ENCODE data around the gene SDK1.

The SDK1 gene

DNA sequence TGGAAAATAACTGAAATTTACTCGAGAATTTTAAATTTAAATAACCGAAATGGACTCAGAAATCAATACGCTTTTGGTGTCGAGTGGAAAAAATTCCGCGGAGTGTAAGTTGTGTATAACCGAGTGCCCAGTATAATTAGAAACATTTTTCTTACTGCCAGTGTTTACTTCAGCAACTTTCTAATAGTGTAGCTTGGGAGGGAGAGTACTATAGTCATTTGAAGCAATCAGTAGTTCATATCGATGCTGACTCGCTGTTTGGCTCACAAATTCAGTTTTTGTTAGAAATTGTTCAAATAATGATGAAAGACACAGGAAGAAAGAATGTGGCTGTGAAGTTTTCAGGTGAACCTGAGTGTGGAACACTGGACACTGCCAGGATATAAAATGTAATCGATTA, 722.5 kb downstream of the SDK1 start:
- TF ChIP-seq, protein P1, sequence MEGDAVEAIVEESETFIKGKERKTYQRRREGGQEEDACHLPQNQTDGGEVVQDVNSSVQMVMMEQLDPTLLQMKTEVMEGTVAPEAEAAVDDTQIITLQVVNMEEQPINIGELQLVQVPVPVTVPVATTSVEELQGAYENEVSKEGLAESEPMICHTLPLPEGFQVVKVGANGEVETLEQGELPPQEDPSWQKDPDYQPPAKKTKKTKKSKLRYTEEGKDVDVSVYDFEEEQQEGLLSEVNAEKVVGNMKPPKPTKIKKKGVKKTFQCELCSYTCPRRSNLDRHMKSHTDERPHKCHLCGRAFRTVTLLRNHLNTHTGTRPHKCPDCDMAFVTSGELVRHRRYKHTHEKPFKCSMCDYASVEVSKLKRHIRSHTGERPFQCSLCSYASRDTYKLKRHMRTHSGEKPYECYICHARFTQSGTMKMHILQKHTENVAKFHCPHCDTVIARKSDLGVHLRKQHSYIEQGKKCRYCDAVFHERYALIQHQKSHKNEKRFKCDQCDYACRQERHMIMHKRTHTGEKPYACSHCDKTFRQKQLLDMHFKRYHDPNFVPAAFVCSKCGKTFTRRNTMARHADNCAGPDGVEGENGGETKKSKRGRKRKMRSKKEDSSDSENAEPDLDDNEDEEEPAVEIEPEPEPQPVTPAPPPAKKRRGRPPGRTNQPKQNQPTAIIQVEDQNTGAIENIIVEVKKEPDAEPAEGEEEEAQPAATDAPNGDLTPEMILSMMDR (IDR thresholded peaks at IDR 0.05; ENCODE audit: low read depth, low read length), result no peak
- Histone ChIP-seq H3K36me3 (no peaks in the 10 kb centered on the region), H3K4me3 (ENCODE audit: low read depth, low read length) (no peak overlapping the region), H3K27me3 (no peaks in the 10 kb centered on the region), H3K4me1 (no peaks in the 10 kb centered on the region), H3K9me3 (peaks cover 2% of the 10 kb centered on the region; the same call in 1 of the 2 replicates)
- no peak for DNase-seq

DNA sequence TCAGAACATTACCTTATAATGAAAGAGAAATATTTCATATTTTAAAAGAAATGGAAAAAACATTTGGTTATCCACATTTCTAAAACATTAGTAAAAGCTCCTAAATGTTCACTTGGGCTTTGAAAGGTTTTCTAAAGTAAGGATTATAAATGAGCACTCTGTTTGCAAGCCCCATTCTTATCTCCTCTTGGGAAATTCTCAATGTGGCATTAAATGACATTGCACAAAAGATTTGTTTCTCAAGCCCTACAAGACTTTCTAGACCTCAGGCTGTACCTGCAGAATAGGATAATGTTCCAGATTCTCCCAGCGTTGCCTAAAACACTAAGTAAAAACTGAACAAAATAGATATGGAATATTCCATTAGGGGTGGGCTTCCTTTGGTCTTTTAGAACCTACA, 723.1 kb downstream of the SDK1 start:
- no peak for DNase-seq

GRCh38 chr7:4024806-4025205, 723.8 kb downstream of the SDK1 start:
- TF ChIP-seq, protein P1 (IDR thresholded peaks at IDR 0.05; ENCODE audit: low read depth, low read length), result no peak
- no peak overlapping the region for H3K4me3 ChIP-seq (ENCODE audit: low read depth, low read length)
- no peaks in the 10 kb centered on the region for H3K27me3 ChIP-seq
- no peaks in the 10 kb centered on the region for H3K36me3 ChIP-seq
- no peaks in the 10 kb centered on the region for H3K4me1 ChIP-seq
- no peaks in the 10 kb centered on the region for H3K9me3 ChIP-seq
- DNase-seq, result no peak

More for the DNA sequence above, 723.1 kb downstream of the SDK1 start:
- Histone ChIP-seq H3K9me3 (no peaks in the 10 kb centered on the region), H3K4me3 (ENCODE audit: low read depth, low read length) (no peak overlapping the region), H3K36me3 (no peaks in the 10 kb centered on the region), H3K27me3 (no peaks in the 10 kb centered on the region), H3K4me1 (no peaks in the 10 kb centered on the region)
- TF ChIP-seq, protein P1 (IDR thresholded peaks at IDR 0.05; ENCODE audit: low read depth, low read length), result no peak

- DNase-seq, result no peak
- Histone ChIP-seq H3K4me3 (ENCODE audit: low read depth, low read length) (no peak overlapping the region), H3K27me3 (no peaks in the 10 kb centered on the region), H3K4me1 (no peaks in the 10 kb centered on the region), H3K9me3 (no peaks in the 10 kb centered on the region), H3K36me3 (no peaks in the 10 kb centered on the region)
- TF ChIP-seq, protein P1 (IDR thresholded peaks at IDR 0.05; ENCODE audit: low read depth, low read length), result no peak
These were observed 724.2 kb downstream of the SDK1 start for GRCh38 chr7:4025210-4025609.

DNA sequence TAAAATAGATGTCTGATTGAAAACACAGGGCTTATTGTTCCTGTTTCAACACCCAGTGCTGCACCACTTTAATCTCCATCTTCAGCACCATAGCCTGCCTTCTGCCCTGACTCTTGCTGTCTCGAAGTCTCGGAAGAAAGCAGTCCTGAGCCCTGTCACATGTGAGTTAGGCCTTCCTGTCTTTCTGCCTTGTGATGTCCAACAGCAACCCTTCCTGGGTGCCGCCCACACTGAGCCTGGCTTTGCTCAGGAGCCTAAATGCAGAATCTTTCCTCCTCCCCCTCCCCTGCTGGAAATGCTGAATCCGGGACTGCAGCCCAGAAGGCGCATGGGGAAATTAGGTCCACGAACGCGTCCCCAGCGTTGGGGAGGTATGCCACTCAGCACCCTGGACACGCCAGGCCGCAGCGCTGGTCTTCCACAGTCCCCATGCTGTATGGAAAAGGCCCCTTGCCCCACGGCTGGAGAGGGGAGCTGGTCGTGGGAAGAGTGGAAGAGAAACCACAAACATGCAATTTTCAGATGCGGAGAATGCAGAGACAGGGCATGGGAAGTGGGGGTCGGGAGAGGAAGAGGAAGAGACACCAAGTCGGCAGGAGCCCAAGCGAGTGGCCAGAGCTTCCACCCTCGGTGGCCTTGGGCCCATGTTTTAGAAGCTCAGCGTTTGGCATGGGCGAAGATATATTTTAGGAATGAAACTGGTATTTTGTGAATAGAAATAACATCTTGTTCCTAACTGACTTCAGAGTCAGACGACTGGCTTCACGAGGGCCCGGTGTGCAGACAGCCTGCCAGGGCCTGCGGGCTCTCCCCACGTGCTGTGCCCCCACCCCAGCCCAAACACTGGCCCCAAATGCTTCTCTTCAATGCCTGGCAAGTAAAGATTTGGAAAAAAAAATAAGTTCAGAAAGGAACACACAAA, 724.9 kb downstream of the SDK1 start:
- no peaks in the 10 kb centered on the region for H3K27me3 ChIP-seq
- DNase-seq, result no peak
- TF ChIP-seq, protein P1 (IDR thresholded peaks at IDR 0.05; ENCODE audit: low read depth, low read length), result no peak
- H3K9me3 ChIP-seq, result no peaks in the 10 kb centered on the region
- no peaks in the 10 kb centered on the region for H3K36me3 ChIP-seq
- H3K4me3 ChIP-seq (ENCODE audit: low read depth, low read length), result no peak overlapping the region
- H3K4me1 ChIP-seq, result no peaks in the 10 kb centered on the region

DNA sequence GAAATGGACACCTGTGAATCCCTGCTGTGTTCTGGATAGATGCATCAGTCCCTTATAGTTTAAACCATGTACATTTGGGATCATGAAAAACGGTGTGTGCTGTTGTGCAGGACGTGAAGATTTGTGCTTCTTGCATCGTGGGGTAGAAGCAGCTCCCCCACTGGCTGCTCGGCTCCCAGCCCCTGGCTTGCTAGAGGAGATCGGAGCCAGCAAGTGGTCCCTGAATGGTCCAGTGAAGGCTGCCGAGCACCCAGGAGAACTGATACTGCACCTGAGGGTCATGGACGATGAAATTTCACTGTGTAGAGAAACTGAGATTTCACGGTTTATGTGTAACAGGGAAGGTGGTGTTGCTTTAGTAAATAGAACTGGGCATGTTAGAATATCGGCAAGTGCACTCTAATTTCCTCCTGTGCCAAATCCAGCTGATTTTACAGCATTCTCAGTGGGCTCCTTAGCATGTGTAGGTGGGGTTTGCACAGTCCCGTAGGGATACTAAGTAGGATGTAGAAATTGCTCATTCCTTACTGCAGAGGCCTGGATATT, 726.0 kb downstream of the SDK1 start:
- no peaks in the 10 kb centered on the region for H3K27me3 ChIP-seq
- H3K36me3 ChIP-seq, result no peaks in the 10 kb centered on the region
- H3K9me3 ChIP-seq, result no peaks in the 10 kb centered on the region
- DNase-seq, result no peak
- TF ChIP-seq, protein P1 (IDR thresholded peaks at IDR 0.05; ENCODE audit: low read depth, low read length), result no peak
- H3K4me3 ChIP-seq (ENCODE audit: low read depth, low read length), result no peak overlapping the region
- H3K4me1 ChIP-seq, result no peaks in the 10 kb centered on the region
